Heart left ventricle (tissue), 16 donors: Measurements from ENCODE around the gene PRRC2C. TPM values are rescaled to one million over a fixed set of nuclear protein-coding genes. Genes with fewer than 3 reads are reported as not detected.

Source experiments
- ATAC-seq, 4 donors: fragments of 200-7000 bp; cut with Tn5 transposase; one replicate each; pipeline ENCODE4 v1.9.1; 2020 to 2022; ENCODE audit warnings: moderate library complexity in 4 of 4, mild to moderate bottlenecking in 3 of 4, moderate number of reproducible peaks in 1 of 4
- DNase-seq, 5 donors: peaks; one replicate each; pipeline ENCODE4 v3.0.0-alpha.2; 2020
- H3K27ac ChIP-seq, 12 donors: fragments of 200-600 bp; sonication (generic) in 4 of 12; one replicate each; pipeline versions ENCODE4 v1.5.0 to v1.8.0; 2016 to 2022; ENCODE audit warnings: mild to moderate bottlenecking in 2 of 12
- H3K27me3 ChIP-seq, 9 donors: fragments of 200-600 bp; sonication (generic) in 2 of 9; one replicate each; pipeline versions ENCODE4 v1.5.1 to v1.8.0; 2016 to 2022; ENCODE audit warnings: mild to moderate bottlenecking in 3 of 9
- H3K36me3 ChIP-seq, 9 donors: fragments of 200-600 bp; sonication (generic) in 2 of 9; one replicate each; pipeline versions ENCODE4 v1.5.0 to v1.8.0; 2018 to 2022; ENCODE audit warnings: mild to moderate bottlenecking in 2 of 9
- H3K4me1 ChIP-seq, 12 donors: fragments of 200-600 bp; sonication (generic) in 4 of 12; one replicate each; pipeline versions ENCODE4 v1.5.0 to v1.8.0; 2016 to 2022; ENCODE audit warnings: mild to moderate bottlenecking in 3 of 12
- H3K4me3 ChIP-seq, 12 donors: fragments of 200-600 bp; sonication (generic) in 4 of 12; one replicate each; pipeline versions ENCODE4 v1.5.0 to v1.8.0; 2017 to 2022; ENCODE audit warnings: mild to moderate bottlenecking in 9 of 12, moderate library complexity in 4 of 12
- H3K9me3 ChIP-seq, 12 donors: fragments of 200-600 bp; sonication (generic) in 4 of 12; one replicate each; pipeline versions ENCODE4 v1.5.0 to v1.8.0; 2016 to 2022; ENCODE audit warnings: mild to moderate bottlenecking in 1 of 12
- CTCF ChIP-seq, 12 donors: fragments of 200-600 bp; sonication (generic) in 4 of 12; IDR thresholded peaks; one replicate each; pipeline versions ENCODE4 v1.5.0 to v1.8.0; 2018 to 2022; ENCODE audit warnings: antibody characterized with exemption in 12 of 12, mild to moderate bottlenecking in 5 of 12
- POLR2A ChIP-seq, 2 donors: fragments of 450-650 bp; IDR thresholded peaks; one replicate each; pipeline ENCODE4 v1.6.1; 2017; ENCODE audit warnings: antibody characterized with exemption in 2 of 2, mild to moderate bottlenecking in 2 of 2, moderate library complexity in 2 of 2
- WGBS, 4 donors: extraction: QIAGEN DNeasy Blood & Tissue Kit in 2 of 4; methylation state at CpG; one replicate each; pipeline versions ENCODE4 v1.1.5 to v1.1.7; 2013 to 2018; 5-methylcytosine and 5-hydroxymethylcytosine counted together
- intact Hi-C, 10 donors: fragments of 100-400 bp; cut with DNase I; formaldehyde crosslinking; loops; one replicate each; pipeline versions ENCODE4 v1.11.1 to v1.14.2; 2022
- polyA plus RNA-seq, 2 donors: library from polyadenylated mRNA; stranded (reverse); fragments of 200-250 nt; gene quantifications; one replicate each; pipeline ENCODE4 v1.2.3, GENCODE V29; 2013
- total RNA-seq, 9 donors: library from RNA; depleted of rRNA in 2 of 9; stranded (reverse); fragments of >200 nt in 2 of 9; fragmentation: NEBNext Ultra II Directional in 3 of 9; extraction: Animal tissue kit (Norgen Biotek cat#: 25700) in 3 of 9; gene quantifications; one replicate each; pipeline versions ENCODE4 v1.1.0 to v1.2.4, GENCODE V29; 2016 to 2023
- donor health status: ischemic (EF 13 %, LVEDD 7.1; RV severe dilation, severe dysfunction).
- donor health status: healthy with polysubstance abuse.
- donor health status: DM: no; HTN: yes; CAD: no.
- donor health status: DM: no; HTN: no; CAD: no.
- donor health status: ischemic (EF 25% LVEDD 6.9; RV normal size, moderate dysfunction).
- donor health status: ischemic (EF 25% LVEDD 5.7; RV mildly dilated, moderate dysfunction).
- donor health status: healthy.
- donor health status: DM: yes; HTN: yes; CAD: no.
- donor health status: ischemic (EF 35%, LVEDD 5.7; RV mildly dilated, moderate dysfunction).
- donor health status: nonischemic (EF 11% LVEDD 7.7; RV severe dilation, severe dysfunction).
- donor health status: DM: yes; HTN: yes; CAD: no.
- donor health status: PGD.
- donor health status: ischemic (EF 29% LVEDD 5.4; RV normal size, mild dysfunction).
- donor health status: nonischemic (EF 23%, LVEDD 6.1; RV moderate dilation, normal function).

Gene PRRC2C
- total and polyA plus RNA-seq, 11 donors: 21.1 to 107 (median 50.0) TPM

GRCh38 chr1:171582589-171582988 lies 97.3 kb downstream of the PRRC2C start:
- Histone ChIP-seq H3K27me3 (no peaks in the 10 kb centered on the region), H3K9me3 (no peaks in the 10 kb centered on the region), H3K36me3 (peaks cover 0 to 100% (median 98%) of the 10 kb centered on the region in 9 donors), H3K4me1 (no peaks in the 10 kb centered on the region), H3K27ac (no peak overlapping the region), H3K4me3 (no peak overlapping the region)
- ATAC-seq: no peak
- WGBS, 4 donors: 93 to 97% (median 97%) methylated on average over 2 of the region's 2 CpGs
- intact Hi-C loops: loop anchor here in 4 of 10 donors (5.0 to 10.0 kb wide), 2 partner anchors 45 to 48 kb away; no protein-coding TSS in a partner anchor
- TF ChIP-seq CTCF (IDR thresholded peaks at IDR 0.05) (no peak), POLR2A (IDR thresholded peaks at IDR 0.05) (no peak)
- DNase-seq: no peak

- intact Hi-C loops: loop anchor here in 4 of 10 donors (5.0 to 10.0 kb wide), 2 partner anchors 46 to 49 kb away; no protein-coding TSS in a partner anchor
- Histone ChIP-seq H3K36me3 (peaks cover 0 to 100% (median 98%) of the 10 kb centered on the region in 9 donors), H3K4me3 (no peak overlapping the region), H3K27ac (no peak overlapping the region), H3K9me3 (no peaks in the 10 kb centered on the region), H3K4me1 (no peaks in the 10 kb centered on the region), H3K27me3 (no peaks in the 10 kb centered on the region)
- no peak for TF ChIP-seq CTCF (IDR thresholded peaks at IDR 0.05)
- no peak for TF ChIP-seq POLR2A (IDR thresholded peaks at IDR 0.05)
- WGBS, 4 donors: 79 to 90% (median 83%) methylated on average over 1 of the region's 1 CpG
- ATAC-seq: no peak
- DNase-seq: no peak
These were observed 98.4 kb downstream of the PRRC2C start for GRCh38 chr1:171583591-171584201.

- no peak overlapping the region for H3K4me3 ChIP-seq
- H3K36me3 ChIP-seq: peaks cover 0 to 100% (median 98%) of the 10 kb centered on the region in 9 donors
- no peak for TF ChIP-seq CTCF (IDR thresholded peaks at IDR 0.05)
- TF ChIP-seq POLR2A (IDR thresholded peaks at IDR 0.05): no peak
- intact Hi-C loops: loop anchor here in 2 of 10 donors (10.0 kb wide), 1 partner anchor 51 kb away; no protein-coding TSS in a partner anchor
- ATAC-seq: no peak
- H3K9me3 ChIP-seq: no peaks in the 10 kb centered on the region
- no peaks in the 10 kb centered on the region for H3K4me1 ChIP-seq
- WGBS, 4 donors: 95 to 97% (median 96%) methylated on average over 9 of the region's 9 CpGs
- no peaks in the 10 kb centered on the region for H3K27me3 ChIP-seq
- H3K27ac ChIP-seq: no peak overlapping the region
- no peak for DNase-seq
These were observed 100.4 kb downstream of the PRRC2C start for GRCh38 chr1:171585715-171586114.

- no peak for ATAC-seq
- Histone ChIP-seq H3K4me3 (no peak overlapping the region), H3K27me3 (no peaks in the 10 kb centered on the region), H3K4me1 (no peaks in the 10 kb centered on the region), H3K36me3 (peaks cover 0 to 100% (median 98%) of the 10 kb centered on the region in 9 donors), H3K9me3 (no peaks in the 10 kb centered on the region), H3K27ac (no peak overlapping the region)
- DNase-seq: no peak
- TF ChIP-seq CTCF (IDR thresholded peaks at IDR 0.05) (no peak), POLR2A (IDR thresholded peaks at IDR 0.05) (no peak)
- WGBS, 4 donors: 89 to 96% (median 94%) methylated on average over 2 of the region's 2 CpGs
- intact Hi-C loops: loop anchor here in 2 of 10 donors (10.0 kb wide), 1 partner anchor 53 kb away; no protein-coding TSS in a partner anchor
These were observed 102.9 kb downstream of the PRRC2C start for GRCh38 chr1:171588230-171588629.
